Ishikawa (cell line): Measurements from ENCODE around the gene MCM9.

Source experiments
- EP300 ChIP-seq: IDR thresholded peaks from 2 replicates; pipeline ENCODE4 v1.6.1; 2012; ENCODE audit warnings: borderline replicate concordance
- RAD21 ChIP-seq: IDR thresholded peaks from 2 replicates; pipeline ENCODE4 v1.6.1; 2012; ENCODE audit warnings: low read depth

- no peak for TF ChIP-seq RAD21
- no peak for TF ChIP-seq EP300
Observed at GRCh38 chr6:118784641-118785164, 150.3 kb downstream of the MCM9 start.
